Colon (tissue), 2 donors: Measurements from ENCODE around the gene AP2A2.

ENCODE experiments used
- FAIRE-seq: peaks from 2 replicates; lab custom pipeline; 2012; peaks lifted over from hg19 to GRCh38; lab: Jason Lieb, UNC
- donor health status: control.
- donor health status: control.

Gene AP2A2

GRCh38 chr11:1042626-1043562 lies 117.2 kb downstream of the AP2A2 start:
- FAIRE-seq, result no peak

GRCh38 chr11:1043563-1044096 lies 118.0 kb downstream of the AP2A2 start:
- no peak for FAIRE-seq

GRCh38 chr11:1044160-1044559 lies 118.5 kb downstream of the AP2A2 start:
- no peak for FAIRE-seq

GRCh38 chr11:1047595-1048156 lies 122.0 kb downstream of the AP2A2 start:
- FAIRE-seq, result no peak

GRCh38 chr11:1048375-1049070 lies 122.9 kb downstream of the AP2A2 start:
- FAIRE-seq, result no peak

GRCh38 chr11:1049071-1049405 lies 123.4 kb downstream of the AP2A2 start:
- FAIRE-seq, result no peak

GRCh38 chr11:1049431-1049891 lies 123.8 kb downstream of the AP2A2 start:
- no peak for FAIRE-seq

- no peak for FAIRE-seq
Observed at GRCh38 chr11:1049911-1050580, 124.4 kb downstream of the AP2A2 start.

GRCh38 chr11:1050581-1051355 lies 125.1 kb downstream of the AP2A2 start:
- FAIRE-seq, result no peak

GRCh38 chr11:1051356-1052132 lies 125.9 kb downstream of the AP2A2 start:
- no peak for FAIRE-seq

- FAIRE-seq, result no peak
Observed at GRCh38 chr11:1052133-1053011, 126.7 kb downstream of the AP2A2 start.

GRCh38 chr11:1053121-1053901 lies 127.6 kb downstream of the AP2A2 start:
- no peak for FAIRE-seq

- no peak for FAIRE-seq
Observed at GRCh38 chr11:1054143-1055108, 128.8 kb downstream of the AP2A2 start.

- no peak for FAIRE-seq
Observed at GRCh38 chr11:1055109-1055703, 129.5 kb downstream of the AP2A2 start.

- no peak for FAIRE-seq
Observed at GRCh38 chr11:1055990-1056771, 130.5 kb downstream of the AP2A2 start.

- no peak for FAIRE-seq
Observed at GRCh38 chr11:1057806-1058205, 132.1 kb downstream of the AP2A2 start.
